HG03469 (cell line): Measurements from ENCODE around the gene GPC5.

ENCODE experiments used
- ATAC-seq: cut with Tn5 transposase; IDR thresholded peaks from one replicate; pipeline ENCODE4 v1.9.1; 2021; ENCODE audit warnings: mild to moderate bottlenecking, moderate library complexity, moderate number of reproducible peaks; ENCODE audit not compliant: unreplicated experiment

The GPC5 gene

DNA sequence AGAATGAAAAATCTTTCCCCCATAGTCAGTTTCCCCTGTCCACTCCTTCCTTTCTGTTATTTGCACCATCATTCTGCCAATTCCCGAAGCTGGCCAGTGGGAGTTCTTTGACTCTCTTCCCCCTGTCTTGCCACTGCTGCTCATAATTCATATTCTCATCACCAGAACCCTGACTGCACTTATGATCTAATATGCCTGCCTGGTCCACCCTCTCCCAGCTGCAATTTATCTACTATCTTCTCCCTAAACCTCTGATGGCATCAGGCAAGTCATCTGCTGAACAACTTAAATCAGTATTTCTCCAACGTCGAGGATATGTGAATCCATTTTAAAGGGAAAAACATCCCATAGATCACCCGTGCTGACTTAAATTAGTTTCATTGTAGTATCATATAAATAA is 1370.2 kb downstream of the GPC5 start:
- ATAC-seq = no peak

DNA sequence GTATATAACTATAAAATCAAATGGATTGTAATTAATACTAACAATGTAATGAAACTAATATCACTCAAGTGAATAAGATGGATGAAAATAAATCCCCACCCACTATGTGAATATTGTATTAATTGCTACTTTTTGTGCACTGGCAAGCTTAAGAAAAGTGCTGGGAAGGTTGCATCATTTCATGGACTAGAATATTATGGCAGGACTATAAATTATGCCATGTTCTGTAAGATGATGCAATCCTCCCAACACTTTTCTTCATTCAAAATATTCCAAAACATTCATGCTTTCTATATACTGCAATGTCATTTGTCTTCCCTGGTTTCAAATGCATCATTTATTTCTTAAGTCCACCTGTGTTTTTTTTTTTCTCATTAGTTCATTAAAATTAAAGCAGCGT is 1370.6 kb downstream of the GPC5 start:
- ATAC-seq = no peak

DNA sequence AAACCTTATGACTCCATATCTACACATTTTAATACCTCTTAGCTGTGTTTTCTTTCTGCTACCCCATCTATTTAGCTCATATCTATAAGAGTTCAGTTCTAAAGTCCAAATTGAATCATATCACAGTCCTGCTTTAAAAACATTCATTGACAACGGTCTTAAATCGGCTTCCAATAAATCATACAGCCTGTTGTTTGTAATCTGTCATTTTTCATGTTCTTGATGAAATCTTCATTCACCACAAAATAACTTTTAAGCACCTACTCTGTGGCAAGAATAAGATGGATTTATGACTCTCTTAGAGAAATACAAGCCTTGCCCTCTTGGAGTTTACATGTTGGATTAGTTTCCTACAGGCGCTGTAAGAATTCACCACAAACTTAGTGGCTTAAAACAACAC is 1377.2 kb downstream of the GPC5 start:
- no peak for ATAC-seq

DNA sequence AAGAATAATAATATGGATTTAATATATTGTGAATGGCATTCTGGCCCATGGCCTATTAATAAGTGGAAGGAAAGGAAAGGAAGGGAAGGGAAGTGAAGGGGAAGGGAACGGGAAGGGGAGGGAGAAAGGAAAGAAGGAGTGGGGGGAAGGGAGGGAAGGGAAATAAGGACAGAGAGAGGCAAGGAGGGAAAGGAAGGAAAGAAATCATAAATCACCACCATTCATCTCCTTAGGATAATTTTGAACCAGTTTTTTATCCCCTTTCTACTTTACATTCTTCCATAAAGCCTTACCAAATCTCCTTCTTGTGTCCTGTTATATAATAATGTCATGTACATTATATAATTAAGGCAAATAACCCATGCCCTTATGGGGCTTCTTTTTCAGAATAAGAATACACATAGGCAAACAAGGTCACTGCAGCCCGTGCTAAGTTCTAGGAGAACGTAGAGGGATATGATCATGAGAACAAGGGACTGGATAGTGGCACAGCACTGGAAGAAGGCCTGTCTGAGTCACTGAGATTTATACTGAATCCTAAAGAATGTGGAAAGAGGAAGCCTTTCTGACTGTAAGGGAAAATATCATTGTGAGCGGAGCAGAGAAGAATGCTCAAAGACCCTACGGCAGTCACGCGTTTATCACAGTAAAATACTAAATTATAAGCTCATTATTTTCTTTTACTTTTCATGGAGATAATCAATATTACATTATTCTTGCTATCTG is 1383.7 kb downstream of the GPC5 start:
- ATAC-seq = no peak

DNA sequence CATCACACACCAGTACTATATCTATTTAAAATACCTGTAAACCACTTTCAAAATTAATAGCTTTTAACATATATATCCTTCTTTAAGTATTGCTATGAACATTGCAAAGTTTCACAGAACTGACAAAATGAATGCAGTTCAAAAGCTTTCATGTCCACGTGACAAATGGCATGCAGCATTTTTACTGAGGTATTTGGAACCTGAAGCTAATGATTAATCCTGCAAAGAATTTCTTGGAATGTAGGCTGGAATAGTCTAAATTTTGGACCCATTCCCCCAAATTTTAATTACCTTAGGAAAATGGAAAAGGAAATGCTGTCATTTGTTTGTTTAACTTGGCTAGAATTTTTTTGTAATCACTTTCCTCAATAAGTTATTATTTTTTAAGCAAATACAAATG is 1404.4 kb downstream of the GPC5 start:
- ATAC-seq = no peak

DNA sequence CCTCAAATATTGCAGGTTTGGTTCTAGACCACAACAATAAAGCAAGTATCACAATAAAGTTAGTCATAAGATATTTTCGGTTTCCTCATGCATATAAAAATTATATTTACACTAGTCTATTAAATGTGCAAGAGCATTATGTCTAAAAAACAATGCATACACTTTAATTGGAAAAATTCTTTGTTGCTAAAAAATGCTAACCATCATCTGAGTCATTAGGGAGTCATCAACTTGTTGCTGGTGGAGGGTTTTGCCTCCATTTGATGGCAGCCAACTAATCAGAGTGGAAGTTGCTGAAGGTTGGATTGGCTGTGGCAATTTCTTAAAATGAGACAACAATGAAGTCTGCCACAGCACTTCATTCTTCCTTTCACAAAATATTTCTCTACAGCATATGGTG is 1405.9 kb downstream of the GPC5 start:
- ATAC-seq = no peak

DNA sequence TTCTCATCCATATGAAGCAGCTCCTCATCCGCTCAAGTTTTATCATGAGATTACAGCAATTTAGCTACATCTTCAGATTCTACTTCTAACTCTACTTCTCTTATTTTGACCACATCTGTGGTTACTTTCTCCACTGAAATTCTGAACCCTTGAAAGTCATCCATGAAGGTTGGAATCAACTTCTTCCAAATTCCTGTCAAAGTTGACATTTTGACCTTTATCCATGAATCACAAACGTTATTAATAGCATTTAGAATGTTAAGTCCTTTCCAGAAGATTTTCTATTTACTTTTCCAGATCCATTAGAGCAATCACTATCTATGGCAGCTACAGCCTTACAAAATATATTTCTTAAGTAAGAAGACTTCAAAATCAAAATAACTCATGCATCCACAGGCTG is 1406.5 kb downstream of the GPC5 start:
- no peak for ATAC-seq

DNA sequence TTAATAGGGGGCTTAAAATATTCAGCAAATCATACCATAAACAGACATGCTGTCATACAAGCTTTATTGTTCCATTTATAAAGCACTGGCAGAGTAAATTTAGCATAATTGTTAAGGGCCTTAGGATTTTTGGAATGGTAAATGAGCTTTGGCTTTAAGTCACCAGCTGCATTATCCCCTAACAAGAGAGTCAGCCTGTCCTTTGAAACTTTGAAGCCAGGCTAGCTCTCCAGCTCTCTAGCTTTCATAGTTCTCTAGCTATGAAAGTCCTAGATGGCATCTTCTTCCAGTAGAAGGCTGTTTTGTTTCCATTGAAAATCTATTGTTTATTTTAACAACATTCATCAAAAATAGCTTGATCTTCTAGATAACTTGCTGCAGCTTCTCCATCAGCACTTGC is 1407.3 kb downstream of the GPC5 start:
- ATAC-seq = no peak

DNA sequence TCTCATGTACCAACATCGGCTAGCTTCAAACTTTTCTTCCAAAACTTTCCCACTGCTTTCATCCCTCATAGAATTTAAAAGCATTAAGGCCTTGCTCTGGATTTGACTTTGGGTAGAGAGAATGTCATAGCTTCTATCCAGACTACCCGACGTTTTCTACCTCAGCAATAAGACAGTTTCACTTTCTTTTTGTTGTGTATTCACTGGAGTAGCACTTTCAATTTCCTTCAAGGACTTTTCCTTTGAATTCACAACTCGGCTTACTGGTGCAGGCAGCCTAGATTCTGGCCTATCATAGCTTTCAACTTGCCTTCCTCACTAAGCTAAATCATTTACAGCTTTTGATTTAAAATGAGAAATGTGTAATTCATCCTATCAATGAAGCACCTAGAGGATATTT is 1407.8 kb downstream of the GPC5 start:
- peak; percentile 45 for ATAC-seq

DNA sequence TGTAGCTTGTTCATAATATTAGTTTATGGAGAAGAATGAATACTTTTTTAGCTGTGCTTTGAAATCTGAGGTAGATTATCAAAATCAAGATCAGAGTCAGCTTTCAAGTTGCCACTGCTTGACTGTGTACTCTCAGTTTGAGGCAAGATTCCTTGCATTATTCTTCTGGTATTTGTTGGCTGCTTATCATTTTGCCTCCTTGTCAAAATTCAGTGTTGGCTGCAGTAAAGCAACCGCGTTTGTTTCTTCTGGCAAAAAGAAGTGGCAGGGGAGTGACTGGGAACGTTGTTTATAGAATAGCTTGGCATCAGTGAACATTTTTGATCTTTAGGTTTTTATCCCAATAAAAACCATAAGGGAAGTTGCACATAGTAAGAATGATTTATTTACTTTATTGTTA is 1408.9 kb downstream of the GPC5 start:
- ATAC-seq = no peak

DNA sequence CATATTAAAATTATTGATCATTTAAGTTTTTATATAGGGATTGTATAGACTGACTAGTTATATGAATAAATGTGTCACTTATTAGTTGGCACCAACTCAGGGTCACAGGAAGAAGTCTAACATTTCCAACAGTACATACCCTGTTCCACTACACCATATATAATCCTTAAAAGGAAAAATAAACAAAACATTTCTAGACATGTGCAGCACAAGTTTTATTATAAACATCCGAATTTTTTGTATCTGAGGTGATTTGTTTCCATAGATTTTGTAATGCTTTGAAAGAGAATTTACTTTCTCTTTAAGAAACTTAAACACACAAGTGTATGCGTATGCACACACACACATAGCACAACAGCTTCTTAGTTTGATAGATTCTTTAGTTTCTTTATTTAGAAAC is 1409.5 kb downstream of the GPC5 start:
- no peak for ATAC-seq

DNA sequence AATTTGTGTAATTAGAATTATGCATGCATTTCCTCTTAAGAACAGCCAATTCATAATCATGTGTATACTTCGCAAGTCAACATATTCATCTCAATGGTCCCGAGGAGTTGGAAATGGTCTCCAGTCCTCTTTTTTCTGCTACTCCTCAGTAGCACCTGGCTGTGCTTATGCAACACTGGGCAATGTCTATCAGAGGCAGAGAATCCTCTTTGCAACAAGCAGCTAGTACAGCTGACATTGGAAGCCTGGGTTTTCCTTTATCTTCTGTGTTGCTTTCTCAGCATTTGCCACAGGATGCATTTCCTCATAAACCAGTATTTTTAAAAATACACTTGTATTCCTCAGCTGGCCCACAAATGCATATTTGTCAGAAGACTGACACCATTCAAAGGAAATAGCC is 1422.9 kb downstream of the GPC5 start:
- no peak for ATAC-seq

DNA sequence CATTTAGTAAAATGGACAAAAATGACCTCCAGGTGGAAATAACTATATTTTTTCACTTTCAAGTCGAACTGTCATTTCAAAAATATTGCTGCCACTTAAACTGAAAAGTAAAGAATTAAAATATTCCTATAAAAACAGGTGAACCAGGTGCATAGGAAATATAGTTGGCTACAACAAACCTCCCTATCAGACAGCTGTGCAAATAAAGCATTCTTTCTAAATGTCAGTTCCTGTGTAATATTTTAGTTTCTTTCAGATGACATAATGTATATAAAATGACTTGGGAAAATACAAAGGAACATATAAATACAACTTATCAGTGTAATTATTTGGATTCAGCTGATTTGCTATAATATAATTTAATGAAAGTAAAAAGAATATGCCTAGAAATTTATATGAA is 1424.6 kb downstream of the GPC5 start:
- no peak for ATAC-seq

DNA sequence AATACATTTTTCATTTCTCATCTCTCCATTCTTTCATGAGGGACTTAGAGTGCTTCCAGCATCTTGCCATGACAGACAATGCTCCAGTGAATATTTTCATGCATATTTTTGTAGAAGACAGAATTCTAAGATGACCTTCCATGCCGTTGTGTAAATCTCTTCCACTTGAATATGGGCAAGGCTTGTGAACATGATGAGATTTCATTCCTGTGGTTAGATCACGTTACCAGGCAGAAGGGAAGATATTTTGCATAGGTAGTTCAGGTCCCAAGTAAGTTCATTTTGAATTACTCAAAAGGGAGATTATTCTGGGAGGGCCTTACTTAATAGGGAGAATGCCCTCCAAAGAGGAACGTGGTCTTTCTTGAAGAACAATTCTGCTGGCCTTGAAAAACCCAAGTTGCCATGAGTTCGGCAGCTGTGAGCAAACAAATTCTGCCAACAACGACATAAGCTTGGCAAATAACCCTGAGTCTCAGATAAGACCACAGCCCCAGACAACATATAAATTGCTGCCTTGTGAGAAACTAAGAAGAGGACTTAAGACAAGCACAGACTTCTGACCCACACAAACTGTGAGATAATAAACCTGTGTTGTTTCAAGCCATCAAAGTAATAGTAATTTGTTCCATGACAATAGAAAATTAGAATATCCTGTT is 1427.6 kb downstream of the GPC5 start:
- no peak for ATAC-seq

DNA sequence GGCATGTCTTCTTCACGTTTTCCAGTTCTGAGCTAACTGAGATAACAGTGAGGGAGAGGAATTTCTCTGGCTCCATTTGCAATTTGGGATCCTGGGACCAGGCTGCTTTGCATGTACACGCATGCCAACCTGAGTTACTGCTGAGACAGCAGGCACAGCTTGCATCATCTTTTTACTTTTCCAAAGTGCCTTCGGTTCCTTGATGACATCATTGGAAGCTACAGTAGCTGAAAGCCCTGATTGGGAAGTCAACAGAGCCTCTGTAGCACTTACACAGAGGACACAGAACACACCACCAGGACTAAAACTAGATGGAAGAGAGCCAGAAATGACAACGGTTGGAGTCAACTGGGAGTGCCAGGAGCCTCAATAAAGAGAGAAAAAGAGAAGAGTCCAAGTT is 1429.1 kb downstream of the GPC5 start:
- ATAC-seq = no peak

DNA sequence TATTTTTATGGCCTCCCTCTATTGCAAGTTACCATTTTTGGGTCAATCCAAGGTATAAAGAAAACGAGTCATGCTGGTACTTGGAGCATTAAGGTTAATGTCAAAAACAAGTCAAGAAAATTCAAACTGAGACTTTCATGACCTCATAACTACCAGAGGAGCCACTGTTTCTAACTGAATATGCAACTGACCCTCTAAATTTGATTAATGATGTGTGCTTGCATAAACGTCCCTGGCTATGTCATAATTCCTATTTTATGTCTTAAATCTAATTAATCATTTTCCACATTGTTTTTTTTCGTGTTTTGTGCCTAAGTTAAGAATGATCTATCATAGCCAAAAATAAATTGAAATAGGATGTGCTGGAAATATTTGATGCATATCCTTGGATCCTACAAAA is 1431.5 kb downstream of the GPC5 start:
- ATAC-seq = no peak

DNA sequence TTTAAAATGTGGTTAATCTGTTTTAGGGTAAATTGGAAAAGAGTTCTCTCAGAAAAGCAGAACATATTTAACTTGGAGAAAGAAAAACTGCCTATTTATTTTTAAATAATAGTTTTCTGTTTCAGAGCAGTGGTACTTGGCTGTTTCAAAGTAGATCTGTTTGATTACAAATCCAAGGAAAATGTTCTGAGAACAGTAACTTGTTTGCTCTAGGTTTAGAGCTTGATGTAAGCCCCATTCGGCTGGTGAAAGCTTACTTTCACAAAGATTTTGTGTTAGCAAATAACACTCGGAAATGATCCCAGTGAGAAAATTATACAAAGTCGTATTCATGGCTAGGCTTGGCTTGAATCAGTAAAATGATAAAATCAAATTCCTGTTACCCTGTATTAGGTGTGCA is 1432.4 kb downstream of the GPC5 start:
- ATAC-seq = no peak

DNA sequence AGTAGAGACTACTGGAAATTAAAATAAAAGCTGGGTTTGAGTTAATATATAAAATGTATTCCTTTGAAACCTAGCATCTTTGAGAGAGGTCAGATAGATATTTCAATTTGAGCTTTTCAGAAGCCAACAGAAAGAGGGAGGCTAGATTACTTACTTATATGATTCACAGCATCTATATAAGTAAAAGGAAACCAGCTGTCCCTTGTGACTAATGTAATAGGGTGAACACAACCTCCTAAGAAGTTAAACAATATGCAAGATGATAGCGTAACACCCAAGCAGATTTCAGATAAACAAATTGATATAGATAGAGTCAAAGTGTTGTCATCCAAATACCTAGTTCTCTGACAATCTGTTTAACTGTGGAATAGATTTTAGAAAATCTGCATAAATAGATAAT is 1434.7 kb downstream of the GPC5 start:
- no peak for ATAC-seq

DNA sequence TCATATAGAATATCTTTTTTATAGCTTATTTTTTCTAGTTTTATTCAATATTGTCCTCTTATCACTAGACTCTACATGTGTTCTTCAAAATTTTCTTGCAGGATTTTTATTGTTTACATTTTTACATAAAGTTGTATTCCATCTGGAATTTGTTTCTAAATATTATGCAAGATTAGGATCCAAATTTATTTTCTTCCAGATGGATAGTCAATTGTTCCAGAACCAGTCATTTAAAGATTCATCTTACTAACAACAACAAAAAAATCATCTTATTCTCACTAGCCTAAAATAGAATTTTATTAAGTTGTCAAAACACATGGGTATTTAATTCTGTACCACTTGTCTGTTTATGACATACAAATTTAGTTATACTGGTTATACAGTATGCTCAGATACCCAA is 1437.8 kb downstream of the GPC5 start:
- no peak for ATAC-seq

DNA sequence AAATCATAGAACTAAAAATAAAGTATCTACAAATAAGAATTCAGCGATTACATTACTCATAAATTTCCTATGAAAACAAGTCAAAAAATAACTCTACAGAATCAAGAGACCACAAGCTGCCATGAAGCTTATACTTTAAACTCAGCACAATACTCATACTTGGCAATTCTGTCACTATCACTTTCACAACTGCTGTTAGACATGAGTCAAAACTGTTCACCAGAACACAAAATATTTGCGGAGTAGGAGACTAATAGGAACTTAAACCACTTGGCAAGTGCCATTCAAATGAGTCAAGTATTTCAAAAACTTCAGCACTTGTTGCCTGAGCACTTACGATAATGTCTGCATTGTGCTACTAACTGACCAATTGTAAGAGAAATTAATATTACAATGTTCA is 1440.4 kb downstream of the GPC5 start:
- no peak for ATAC-seq

DNA sequence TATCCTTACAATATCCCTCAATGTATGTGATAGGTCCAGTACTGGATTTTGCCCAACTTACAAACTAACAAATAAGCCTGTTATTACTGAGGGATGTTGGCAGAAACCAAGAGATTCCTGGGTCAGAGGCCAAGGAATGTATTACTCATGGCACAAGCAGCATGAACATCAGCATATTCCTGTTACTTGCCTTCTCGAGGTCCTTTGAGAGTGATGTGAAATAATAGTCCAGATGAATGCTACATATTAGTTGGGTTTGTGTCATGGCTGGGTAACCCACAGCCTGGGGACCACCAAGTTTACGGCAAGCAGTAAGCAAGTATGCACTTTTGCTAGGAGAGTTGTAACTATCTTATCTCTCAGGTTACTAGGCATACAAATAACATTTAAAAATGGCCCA is 1443.7 kb downstream of the GPC5 start:
- ATAC-seq = no peak

DNA sequence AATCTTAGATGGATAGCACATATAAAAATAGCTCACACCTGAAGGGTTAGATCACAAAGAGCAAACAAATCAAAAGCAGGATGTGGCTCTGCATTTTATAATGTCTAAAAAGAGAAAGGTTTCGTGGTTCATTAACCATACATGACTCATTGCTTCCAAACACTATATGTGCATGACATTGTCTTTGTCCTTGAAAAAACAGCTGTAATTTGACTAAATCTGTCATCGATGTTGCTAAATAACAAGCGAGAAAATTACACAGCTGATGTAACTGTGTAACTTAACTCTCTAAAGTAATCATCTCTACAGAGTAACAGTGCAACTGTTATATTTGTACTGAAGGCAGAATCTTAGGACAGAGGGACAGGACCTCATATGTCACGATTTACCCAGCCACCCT is 1445.1 kb downstream of the GPC5 start:
- peak; percentile 82 for ATAC-seq

DNA sequence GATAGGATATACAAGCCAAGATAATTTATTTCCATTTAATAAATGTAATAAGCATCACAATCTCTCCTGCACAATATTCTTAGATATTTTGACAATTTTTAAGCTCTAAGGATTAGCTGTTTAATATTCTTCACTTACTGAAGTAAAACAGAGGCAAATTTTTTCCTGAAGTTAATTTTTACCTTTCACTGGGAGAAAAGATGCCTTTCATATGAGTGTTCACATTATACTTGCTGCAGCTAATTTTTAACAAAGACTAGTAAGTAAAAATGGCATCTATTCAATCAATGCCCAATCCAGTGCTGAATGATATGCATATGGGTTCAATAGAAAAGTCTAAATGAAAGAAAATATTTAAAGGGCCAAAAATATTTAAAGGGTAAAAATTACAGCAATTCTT is 1451.0 kb downstream of the GPC5 start:
- ATAC-seq = no peak
